HepG2 (cell line): ENCODE measurements around the gene FAM222A.

Experiments
- E2F5 ChIP-seq: sonication (generic); formaldehyde crosslinking; conservative IDR thresholded peaks from 2 replicates; pipeline ENCODE4 v1.4.0; 2020; ENCODE audit warnings: missing genetic modification reagents
- HMG20B ChIP-seq: conservative IDR thresholded peaks from 2 replicates; pipeline ENCODE4 v1.6.1; 2016; ENCODE audit warnings: missing genetic modification reagents, missing compliant biosample characterization
- HMGA1 ChIP-seq: sonication (generic); formaldehyde crosslinking; conservative IDR thresholded peaks from 2 replicates; pipeline ENCODE4 v1.4.0; 2020; ENCODE audit warnings: missing genetic modification reagents
- HNF1B ChIP-seq: sonication (generic); formaldehyde crosslinking; IDR thresholded peaks from 2 replicates; pipeline ENCODE4 v1.5.1; 2020; ENCODE audit warnings: mild to moderate bottlenecking, moderate library complexity, missing genetic modification reagents
- SP1 ChIP-seq, 2 experiments: fragments of 450-650 bp in 1 of 2; sonication (generic) in 1 of 2; formaldehyde crosslinking in 1 of 2; IDR thresholded peaks; 2 replicates each; pipeline versions ENCODE4 v1.4.0 to v1.6.1; 2016 to 2020; ENCODE audit warnings: missing genetic modification reagents in 1 of 2
- ZNF318 ChIP-seq: sonication (generic); formaldehyde crosslinking; IDR thresholded peaks from 2 replicates; pipeline ENCODE4 v1.4.0; 2020; ENCODE audit warnings: mild to moderate bottlenecking, missing genetic modification reagents
- TF ChIP-seq, protein P1 (sequence below): sonication (generic); formaldehyde crosslinking; IDR thresholded peaks from 2 replicates; pipeline ENCODE4 v1.5.0; 2020; ENCODE audit warnings: mild to moderate bottlenecking, missing genetic modification reagents, moderate library complexity
- TF ChIP-seq, protein P2 (sequence below): sonication (generic); formaldehyde crosslinking; IDR thresholded peaks from 2 replicates; pipeline ENCODE4 v1.5.0; 2020; ENCODE audit warnings: missing genetic modification reagents

DNA sequence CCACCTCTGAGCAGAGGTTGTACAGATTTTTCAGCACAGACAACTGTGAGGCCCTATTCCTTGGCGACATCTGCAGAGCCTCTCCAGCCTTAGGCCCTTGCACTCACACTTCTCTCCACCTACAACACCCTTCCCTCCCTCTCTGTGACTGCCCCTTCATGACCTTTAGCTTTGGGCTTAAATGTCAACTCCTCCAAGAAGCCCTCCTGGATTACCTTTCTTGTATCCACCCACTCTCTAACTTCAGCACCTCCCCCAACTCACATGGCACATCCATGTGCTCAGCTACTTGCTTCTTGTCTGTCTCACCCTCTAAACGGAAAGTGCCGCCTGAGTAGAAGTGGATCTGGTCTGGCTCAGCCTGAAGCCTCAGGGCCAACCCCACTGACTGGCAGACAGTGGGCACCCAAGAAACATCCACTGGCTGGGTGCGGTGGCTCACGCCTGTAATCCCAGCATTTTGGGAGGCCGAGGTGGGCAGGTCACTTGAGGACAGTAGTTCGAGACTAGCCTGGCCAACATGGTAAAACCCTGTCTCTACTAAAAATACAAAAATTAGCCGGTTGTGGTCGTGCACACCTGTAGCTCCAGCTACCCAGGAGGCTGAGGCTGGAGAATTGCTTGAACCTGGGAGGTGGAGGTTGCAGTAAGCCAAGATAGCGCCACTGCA, 97.5 kb downstream of the FAM222A start:
- TF ChIP-seq E2F5 (CRISPR knock-in tag) (no peak), ZNF318 (no peak), HMG20B (CRISPR knock-in tag) (no peak), HMGA1 (CRISPR knock-in tag) (no peak), SP1 (IDR thresholded peaks at IDR 0.05) (no peak), SP1 (CRISPR knock-in tag; IDR thresholded peaks at IDR 0.05) (no peak), HNF1B (CRISPR knock-in tag) (no peak)
- TF ChIP-seq, protein P1, sequence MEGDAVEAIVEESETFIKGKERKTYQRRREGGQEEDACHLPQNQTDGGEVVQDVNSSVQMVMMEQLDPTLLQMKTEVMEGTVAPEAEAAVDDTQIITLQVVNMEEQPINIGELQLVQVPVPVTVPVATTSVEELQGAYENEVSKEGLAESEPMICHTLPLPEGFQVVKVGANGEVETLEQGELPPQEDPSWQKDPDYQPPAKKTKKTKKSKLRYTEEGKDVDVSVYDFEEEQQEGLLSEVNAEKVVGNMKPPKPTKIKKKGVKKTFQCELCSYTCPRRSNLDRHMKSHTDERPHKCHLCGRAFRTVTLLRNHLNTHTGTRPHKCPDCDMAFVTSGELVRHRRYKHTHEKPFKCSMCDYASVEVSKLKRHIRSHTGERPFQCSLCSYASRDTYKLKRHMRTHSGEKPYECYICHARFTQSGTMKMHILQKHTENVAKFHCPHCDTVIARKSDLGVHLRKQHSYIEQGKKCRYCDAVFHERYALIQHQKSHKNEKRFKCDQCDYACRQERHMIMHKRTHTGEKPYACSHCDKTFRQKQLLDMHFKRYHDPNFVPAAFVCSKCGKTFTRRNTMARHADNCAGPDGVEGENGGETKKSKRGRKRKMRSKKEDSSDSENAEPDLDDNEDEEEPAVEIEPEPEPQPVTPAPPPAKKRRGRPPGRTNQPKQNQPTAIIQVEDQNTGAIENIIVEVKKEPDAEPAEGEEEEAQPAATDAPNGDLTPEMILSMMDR (CRISPR knock-in tag): no peak
- TF ChIP-seq, protein P2, sequence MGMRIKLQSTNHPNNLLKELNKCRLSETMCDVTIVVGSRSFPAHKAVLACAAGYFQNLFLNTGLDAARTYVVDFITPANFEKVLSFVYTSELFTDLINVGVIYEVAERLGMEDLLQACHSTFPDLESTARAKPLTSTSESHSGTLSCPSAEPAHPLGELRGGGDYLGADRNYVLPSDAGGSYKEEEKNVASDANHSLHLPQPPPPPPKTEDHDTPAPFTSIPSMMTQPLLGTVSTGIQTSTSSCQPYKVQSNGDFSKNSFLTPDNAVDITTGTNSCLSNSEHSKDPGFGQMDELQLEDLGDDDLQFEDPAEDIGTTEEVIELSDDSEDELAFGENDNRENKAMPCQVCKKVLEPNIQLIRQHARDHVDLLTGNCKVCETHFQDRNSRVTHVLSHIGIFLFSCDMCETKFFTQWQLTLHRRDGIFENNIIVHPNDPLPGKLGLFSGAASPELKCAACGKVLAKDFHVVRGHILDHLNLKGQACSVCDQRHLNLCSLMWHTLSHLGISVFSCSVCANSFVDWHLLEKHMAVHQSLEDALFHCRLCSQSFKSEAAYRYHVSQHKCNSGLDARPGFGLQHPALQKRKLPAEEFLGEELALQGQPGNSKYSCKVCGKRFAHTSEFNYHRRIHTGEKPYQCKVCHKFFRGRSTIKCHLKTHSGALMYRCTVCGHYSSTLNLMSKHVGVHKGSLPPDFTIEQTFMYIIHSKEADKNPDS: no peak
